ENCODE data around the gene TIAM2. TPM values are rescaled to one million over a fixed set of nuclear protein-coding genes. Genes with fewer than 3 reads are reported as not detected.

The TIAM2 gene
- total and polyA plus RNA-seq, 2 experiments from 2014 or later, result 5.5 to 16.9 TPM

DNA sequence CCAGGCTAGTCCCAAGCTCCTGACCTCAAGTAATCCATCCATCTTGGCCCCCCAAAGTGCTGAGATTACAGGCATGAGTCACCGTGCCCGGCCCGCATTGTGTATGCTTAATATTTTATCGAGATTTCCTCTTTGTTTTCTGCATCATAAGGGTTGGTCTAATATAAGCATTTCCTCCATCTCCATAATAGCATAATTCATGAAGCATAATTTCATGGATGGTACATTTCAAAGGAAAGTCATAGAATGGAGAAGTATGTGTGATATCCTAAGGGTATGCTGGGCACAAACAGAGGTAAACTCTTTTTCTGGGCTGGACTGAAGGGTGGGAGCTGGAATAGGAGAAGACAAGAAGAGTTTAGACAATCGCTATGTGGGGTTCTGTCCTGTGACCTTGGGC is 17.5 kb upstream of the TIAM2 start:
- H3K4me2 ChIP-seq, result no peak overlapping the region
- no peak for TF ChIP-seq EZH2 (IDR thresholded peaks at IDR 0.05; ENCODE audit: borderline replicate concordance)
- TF ChIP-seq, protein P1, sequence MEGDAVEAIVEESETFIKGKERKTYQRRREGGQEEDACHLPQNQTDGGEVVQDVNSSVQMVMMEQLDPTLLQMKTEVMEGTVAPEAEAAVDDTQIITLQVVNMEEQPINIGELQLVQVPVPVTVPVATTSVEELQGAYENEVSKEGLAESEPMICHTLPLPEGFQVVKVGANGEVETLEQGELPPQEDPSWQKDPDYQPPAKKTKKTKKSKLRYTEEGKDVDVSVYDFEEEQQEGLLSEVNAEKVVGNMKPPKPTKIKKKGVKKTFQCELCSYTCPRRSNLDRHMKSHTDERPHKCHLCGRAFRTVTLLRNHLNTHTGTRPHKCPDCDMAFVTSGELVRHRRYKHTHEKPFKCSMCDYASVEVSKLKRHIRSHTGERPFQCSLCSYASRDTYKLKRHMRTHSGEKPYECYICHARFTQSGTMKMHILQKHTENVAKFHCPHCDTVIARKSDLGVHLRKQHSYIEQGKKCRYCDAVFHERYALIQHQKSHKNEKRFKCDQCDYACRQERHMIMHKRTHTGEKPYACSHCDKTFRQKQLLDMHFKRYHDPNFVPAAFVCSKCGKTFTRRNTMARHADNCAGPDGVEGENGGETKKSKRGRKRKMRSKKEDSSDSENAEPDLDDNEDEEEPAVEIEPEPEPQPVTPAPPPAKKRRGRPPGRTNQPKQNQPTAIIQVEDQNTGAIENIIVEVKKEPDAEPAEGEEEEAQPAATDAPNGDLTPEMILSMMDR (IDR thresholded peaks at IDR 0.05; ENCODE audit: poor library complexity), result no peak
- no peak for TF ChIP-seq EZH2phosphoT487 (IDR thresholded peaks at IDR 0.05; ENCODE audit: low read depth, severe bottlenecking, unreplicated experiment)
- no peaks in the 10 kb centered on the region for H3K27me3 ChIP-seq
- peaks cover 5% of the 10 kb centered on the region for H3K4me1 ChIP-seq (ENCODE audit: insufficient read depth)
- no peaks in the 10 kb centered on the region for H3K9me3 ChIP-seq (ENCODE audit: low read depth)
- no peak overlapping the region for H3K27ac ChIP-seq
- no peak overlapping the region for H3K4me3 ChIP-seq
- no peaks in the 10 kb centered on the region for H3K36me3 ChIP-seq (replicated peaks; ENCODE audit: insufficient read depth, low read depth)
- no peaks in the 10 kb centered on the region for H4K20me1 ChIP-seq (ENCODE audit: insufficient read depth, poor library complexity, severe bottlenecking)
- DNase-seq (ENCODE audit: low spot score), result no peak
- H2AFZ ChIP-seq, result no peak overlapping the region
- H3K9me2 ChIP-seq (replicated peaks; ENCODE audit: insufficient read depth), result no peaks in the 10 kb centered on the region
- WGBS (ENCODE audit: low lambda C conversion rate, missing lambda C conversion rate), result 97% methylated on average over 5 of the region's 5 CpGs
- no peaks in the 10 kb centered on the region for H3K79me2 ChIP-seq

DNA sequence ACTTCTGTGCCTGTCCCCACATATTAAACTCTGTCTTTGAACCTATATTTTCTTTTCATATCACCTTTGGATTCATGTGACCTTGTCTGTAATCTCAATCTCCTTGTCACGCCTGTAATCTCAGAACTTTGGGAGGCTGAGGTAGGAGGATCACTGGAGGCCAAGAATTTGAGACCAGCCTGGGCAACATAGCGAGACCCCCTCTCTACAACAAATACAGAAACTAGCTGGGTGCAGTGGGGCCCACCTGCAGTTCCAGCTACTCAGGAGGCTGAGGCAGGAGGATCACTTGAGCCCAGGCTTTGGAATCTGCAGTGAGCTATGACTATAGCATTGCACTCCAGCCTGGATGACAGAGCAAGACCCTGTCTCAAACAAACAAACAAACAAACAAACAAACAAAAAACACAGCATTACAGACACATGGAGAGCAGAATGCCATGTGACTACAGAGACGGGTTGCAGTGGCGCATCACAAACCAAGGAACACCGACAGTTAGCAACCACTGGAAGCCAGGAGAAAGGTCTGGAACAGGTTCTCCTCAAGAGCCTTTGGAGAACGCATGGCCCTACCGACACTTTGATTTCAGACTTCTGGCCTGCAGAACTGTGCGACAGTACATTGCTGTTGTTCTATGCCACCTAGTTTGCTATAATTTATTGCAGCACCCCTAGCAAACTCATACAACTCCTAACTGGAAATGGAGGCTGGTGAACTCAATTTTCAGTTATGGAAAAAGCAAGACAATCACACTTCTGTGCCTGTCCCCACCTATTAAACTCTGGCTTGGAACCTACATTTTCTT is 14.6 kb upstream of the TIAM2 start:
- H3K4me1 ChIP-seq (ENCODE audit: insufficient read depth), result peaks cover 5% of the 10 kb centered on the region
- H3K9me2 ChIP-seq (replicated peaks; ENCODE audit: insufficient read depth), result no peaks in the 10 kb centered on the region
- no peaks in the 10 kb centered on the region for H4K20me1 ChIP-seq (ENCODE audit: insufficient read depth, poor library complexity, severe bottlenecking)
- no peaks in the 10 kb centered on the region for H3K79me2 ChIP-seq
- no peak for DNase-seq (ENCODE audit: low spot score)
- no peak overlapping the region for H3K4me3 ChIP-seq
- no peak overlapping the region for H2AFZ ChIP-seq
- WGBS (ENCODE audit: low lambda C conversion rate, missing lambda C conversion rate), result 96% methylated on average over 8 of the region's 8 CpGs
- no peaks in the 10 kb centered on the region for H3K36me3 ChIP-seq (replicated peaks; ENCODE audit: insufficient read depth, low read depth)
- no peaks in the 10 kb centered on the region for H3K9me3 ChIP-seq (ENCODE audit: low read depth)
- peak overlapping the region; percentile 85 for H3K27ac ChIP-seq
- no peaks in the 10 kb centered on the region for H3K27me3 ChIP-seq
- no peak overlapping the region for H3K4me2 ChIP-seq
- no peak for TF ChIP-seq EZH2 (IDR thresholded peaks at IDR 0.05; ENCODE audit: borderline replicate concordance)
- TF ChIP-seq EZH2phosphoT487 (IDR thresholded peaks at IDR 0.05; ENCODE audit: low read depth, severe bottlenecking, unreplicated experiment), result no peak
- TF ChIP-seq, protein P1 (IDR thresholded peaks at IDR 0.05; ENCODE audit: poor library complexity), result no peak

DNA sequence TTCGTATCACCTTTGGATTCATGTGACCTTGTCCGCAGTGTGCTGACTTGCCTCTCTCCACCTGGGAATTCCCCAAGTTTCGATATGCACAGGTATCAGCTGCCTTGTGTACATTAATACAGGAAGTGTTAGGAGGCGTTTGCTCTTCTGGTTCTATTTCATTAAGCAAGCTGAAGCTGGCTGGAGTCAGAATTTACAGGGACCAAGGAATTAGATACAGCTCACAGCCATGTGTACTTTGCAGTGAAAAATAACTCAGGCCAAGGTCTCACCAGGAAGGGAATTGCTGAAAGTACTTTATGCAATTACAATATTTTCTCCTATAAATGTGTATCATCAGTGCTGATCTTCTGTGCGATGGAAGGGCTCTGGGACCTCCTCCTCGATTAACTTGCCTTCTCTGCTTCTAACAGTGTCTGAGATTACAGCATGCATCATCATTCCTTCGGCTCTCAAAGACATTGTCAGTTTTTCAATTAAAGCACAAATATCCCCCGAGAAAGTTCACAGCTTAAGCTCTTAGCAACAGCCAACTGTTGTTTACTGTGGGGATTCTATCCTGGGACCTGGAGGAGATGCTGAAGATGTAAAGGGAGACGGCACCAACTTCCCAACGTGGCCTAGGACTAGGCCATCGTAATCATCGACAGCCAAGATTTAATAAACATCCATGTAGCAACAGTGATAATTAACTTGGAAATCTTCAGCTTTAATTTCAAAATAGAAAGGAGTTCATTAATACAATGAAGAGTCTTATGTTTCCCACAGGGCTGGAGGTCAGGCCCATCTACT is 13.8 kb upstream of the TIAM2 start:
- WGBS (ENCODE audit: low lambda C conversion rate, missing lambda C conversion rate), result 73% methylated on average over 12 of the region's 12 CpGs

More for the DNA sequence above, 13.8 kb upstream of the TIAM2 start:
- no peaks in the 10 kb centered on the region for H3K9me2 ChIP-seq (replicated peaks; ENCODE audit: insufficient read depth)
- H3K27me3 ChIP-seq, result no peaks in the 10 kb centered on the region
- H3K36me3 ChIP-seq (replicated peaks; ENCODE audit: insufficient read depth, low read depth), result no peaks in the 10 kb centered on the region
- DNase-seq (ENCODE audit: low spot score), result peak; percentile 76
- H2AFZ ChIP-seq, result no peak overlapping the region
- H4K20me1 ChIP-seq (ENCODE audit: insufficient read depth, poor library complexity, severe bottlenecking), result no peaks in the 10 kb centered on the region
- H3K79me2 ChIP-seq, result no peaks in the 10 kb centered on the region
- TF ChIP-seq EZH2phosphoT487 (IDR thresholded peaks at IDR 0.05; ENCODE audit: low read depth, severe bottlenecking, unreplicated experiment) (no peak), EZH2 (IDR thresholded peaks at IDR 0.05; ENCODE audit: borderline replicate concordance) (no peak)
- TF ChIP-seq, protein P1 (IDR thresholded peaks at IDR 0.05; ENCODE audit: poor library complexity), result no peak
- no peak overlapping the region for H3K4me2 ChIP-seq
- peaks cover 5% of the 10 kb centered on the region for H3K4me1 ChIP-seq (ENCODE audit: insufficient read depth)
- H3K4me3 ChIP-seq, result no peak overlapping the region
- no peaks in the 10 kb centered on the region for H3K9me3 ChIP-seq (ENCODE audit: low read depth)
- peak overlapping the region; percentile 85 for H3K27ac ChIP-seq

Data from hepatocyte (in vitro differentiated cells).